Left renal pelvis (tissue), 4 donors: Measurements from ENCODE around the gene SHC1. TPM values are rescaled to one million over a fixed set of nuclear protein-coding genes. Genes with fewer than 3 reads are reported as not detected.

Experiments used
- DNase-seq, 4 donors: peaks; one replicate each; pipeline ENCODE4 v3.0.0-alpha.2; 2013; ENCODE audit warnings: low read depth in 4 of 4, low spot score in 3 of 4
- polyA plus RNA-seq, 4 donors: library from polyadenylated mRNA; unstranded; fragments of 120-200 nt; gene quantifications; one replicate each; pipeline ENCODE4 v1.2.1, GENCODE V29; 2013; ENCODE audit not compliant: insufficient read length in 4 of 4

SHC1 gene, protein sequence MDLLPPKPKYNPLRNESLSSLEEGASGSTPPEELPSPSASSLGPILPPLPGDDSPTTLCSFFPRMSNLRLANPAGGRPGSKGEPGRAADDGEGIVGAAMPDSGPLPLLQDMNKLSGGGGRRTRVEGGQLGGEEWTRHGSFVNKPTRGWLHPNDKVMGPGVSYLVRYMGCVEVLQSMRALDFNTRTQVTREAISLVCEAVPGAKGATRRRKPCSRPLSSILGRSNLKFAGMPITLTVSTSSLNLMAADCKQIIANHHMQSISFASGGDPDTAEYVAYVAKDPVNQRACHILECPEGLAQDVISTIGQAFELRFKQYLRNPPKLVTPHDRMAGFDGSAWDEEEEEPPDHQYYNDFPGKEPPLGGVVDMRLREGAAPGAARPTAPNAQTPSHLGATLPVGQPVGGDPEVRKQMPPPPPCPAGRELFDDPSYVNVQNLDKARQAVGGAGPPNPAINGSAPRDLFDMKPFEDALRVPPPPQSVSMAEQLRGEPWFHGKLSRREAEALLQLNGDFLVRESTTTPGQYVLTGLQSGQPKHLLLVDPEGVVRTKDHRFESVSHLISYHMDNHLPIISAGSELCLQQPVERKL
- 100 to 1,000 TPM in 1 of 4 donors, 10 to 100 TPM in 3; 79.2 to 119 (median 88.0) TPM for polyA plus RNA-seq

DNA sequence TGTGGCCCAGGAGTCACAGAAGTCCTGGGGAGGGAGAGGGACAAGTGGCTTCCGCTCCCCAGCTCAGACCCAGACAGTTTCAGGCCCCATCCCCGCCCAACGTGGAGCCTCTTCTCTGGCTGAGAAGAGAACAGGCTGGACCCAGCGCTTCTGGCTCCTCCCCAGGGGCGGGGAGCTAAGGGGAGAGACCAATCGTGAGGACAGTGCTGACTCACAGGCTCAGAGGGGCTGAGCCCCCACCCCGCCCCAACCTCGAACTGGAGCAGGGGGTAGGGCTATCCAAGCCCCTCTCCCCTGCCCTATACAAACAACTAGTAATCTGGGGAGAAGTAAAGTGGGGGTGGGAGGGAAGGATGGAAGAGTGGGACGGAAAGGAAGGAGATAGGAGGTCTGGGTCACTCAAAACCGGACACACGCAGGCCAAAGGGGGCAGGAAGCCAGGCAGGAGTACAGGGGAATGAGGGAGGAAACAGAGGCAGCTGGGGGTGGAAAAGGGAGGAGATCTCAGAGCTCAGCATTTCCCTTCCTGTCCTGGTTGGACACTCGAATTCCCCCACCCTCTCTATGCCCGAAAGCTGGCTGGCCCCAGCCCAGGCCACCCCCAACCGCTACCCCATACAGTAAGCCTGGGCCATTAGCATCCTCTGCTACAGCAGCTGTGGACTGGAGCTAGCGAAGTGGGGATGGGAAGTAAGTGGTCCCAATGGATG, at the start of gene SHC1:
Gene SHC1, minus strand, starts transcription at position 117 of the 710 bp plus-strand sequence. CDS start 221 bp downstream, outside the sequence.
- DNase-seq = peak in 3 of 4 donors; percentile 79 to 81 (median 79)

DNA sequence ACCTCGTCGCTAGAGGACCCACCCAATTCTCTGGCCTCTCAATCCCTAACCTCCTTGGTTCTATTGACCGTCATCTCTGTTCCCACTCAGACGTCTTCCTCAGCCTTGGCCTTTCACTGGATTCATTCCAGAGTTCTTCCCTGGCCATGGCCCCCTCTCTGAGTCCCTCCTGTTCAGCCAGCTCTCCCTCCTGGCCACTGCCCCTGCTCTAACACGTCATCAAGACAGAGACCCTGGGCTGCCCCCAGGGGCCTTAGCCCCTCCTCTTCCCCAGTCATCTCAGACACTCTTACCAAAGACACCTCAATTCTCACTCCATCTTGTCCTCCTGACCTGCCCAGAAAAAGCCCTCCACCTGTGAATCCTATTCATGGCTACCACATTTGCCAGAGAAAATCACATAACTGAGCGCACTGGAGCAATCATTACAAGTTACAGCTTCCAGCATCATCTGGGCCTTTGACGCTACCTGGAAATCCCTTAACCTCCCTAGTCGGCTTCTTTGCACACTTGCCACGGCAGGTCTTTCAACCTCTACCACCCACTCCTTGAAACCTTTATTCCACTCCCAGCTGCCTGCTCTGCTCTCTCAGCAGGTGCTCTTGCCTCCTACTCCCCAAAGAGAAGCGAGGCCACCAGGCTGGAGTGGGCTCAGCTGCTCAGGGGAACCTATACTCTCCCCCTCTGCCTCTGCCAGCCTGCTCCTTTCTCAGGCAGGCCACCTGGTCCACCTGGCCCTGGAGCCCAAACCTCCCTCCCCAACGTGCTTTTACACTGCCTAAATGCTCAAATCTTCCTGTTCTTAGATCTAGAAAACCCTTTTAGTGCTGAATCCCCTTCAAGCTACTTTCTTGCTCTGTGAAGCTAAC, 49.1 kb upstream of the SHC1 start:
- DNase-seq = no peak

DNA sequence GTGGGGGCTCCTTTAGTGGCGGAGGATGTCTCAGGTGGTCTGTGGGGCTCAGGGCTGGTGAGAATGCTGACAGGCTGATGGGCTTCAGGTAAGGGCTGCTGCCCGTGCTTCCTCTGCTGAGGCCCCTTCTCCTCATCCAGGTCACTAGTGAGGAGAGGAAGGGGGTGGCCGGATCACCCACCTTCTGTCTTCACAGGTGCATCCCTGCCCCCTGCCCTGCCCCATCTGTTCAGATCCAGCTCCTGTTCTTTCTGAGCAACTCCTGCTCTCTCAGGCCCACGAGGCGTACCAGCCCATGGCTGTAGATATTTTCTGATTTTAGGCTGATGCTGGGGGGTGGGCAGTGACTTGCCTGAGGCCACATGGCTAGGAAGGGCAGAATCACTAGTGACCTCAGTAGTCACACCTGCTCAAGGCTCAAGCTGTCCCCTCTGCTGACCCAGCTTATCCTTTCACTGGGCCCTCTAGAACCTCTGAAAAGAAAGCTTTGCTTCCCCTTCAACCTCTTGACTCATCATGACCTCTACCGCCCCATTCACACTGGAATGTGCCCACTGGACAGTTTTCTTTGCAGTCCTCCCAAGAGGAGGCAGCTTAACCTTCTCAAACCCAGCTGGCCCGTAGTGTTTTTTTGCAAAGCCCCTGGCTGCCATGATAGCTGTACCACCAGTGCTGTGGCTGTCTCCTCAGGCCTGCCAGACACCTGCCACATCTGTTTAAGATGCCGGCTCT, 48.2 kb upstream of the SHC1 start:
- DNase-seq = no peak

DNA sequence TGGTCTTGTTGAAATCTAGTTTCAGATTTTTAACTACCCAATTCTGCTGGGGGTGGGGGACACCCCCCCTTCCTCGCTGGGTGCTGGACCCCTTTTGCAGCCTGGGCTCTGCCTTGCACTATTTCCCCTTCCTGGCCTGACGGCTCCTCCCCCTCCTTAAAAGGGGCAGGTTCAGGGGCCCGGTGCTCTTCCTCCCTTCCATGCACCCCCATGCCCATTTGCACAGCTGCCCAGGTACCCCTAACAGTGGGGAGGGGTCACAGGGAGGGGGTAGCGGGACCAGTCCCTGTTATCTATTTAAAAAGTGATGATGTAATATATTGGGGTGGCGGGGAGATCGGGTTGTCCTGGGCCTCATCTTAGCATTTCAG, 47.4 kb upstream of the SHC1 start:
- no peak for DNase-seq

DNA sequence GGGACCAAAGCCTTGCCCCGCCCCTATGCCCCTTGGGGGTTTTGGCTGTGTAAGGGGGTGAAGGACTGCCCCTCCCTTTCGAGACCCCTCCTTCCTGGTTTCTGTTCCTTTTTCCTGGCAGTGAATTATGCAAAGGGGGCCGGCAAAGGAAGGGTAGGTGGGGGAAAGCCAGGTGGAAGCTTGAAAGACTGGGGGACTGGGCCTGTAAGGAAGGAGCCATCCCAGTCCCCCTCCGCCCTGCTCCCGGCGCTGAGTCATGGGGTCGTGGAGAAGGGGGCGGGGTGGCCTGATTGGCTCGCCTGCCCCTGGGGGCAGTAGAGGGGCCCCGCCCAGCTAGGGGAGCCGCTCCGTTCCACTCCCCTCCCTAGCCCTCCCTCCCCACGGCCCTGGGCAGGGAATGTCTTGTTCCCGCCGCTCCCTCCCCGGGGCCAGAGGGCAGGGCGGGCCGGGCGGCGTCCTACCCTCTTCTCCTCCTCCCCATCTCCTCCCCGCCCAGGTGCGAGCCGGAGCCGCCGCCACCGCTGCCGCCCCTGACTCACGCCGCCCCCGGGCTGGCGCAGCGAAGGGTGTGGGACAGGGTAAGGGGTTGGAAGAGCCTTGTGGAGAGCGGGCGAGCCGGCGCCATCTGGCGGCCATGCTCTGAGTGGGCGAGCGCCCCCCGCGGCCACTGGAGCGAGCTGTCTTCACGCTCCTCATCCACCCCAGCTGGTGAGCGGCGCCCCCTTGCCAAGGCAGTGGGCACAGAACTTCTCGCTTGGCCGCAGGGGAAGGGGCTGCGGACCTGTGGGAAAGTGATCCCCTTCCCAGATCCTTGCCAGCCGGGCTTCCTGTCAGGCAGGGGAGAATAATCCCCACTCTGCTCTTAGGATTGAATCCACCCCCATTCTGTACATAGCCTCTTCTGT, 46.7 kb upstream of the SHC1 start:
- DNase-seq = peak in 1 of 4 donors; percentile 77

DNA sequence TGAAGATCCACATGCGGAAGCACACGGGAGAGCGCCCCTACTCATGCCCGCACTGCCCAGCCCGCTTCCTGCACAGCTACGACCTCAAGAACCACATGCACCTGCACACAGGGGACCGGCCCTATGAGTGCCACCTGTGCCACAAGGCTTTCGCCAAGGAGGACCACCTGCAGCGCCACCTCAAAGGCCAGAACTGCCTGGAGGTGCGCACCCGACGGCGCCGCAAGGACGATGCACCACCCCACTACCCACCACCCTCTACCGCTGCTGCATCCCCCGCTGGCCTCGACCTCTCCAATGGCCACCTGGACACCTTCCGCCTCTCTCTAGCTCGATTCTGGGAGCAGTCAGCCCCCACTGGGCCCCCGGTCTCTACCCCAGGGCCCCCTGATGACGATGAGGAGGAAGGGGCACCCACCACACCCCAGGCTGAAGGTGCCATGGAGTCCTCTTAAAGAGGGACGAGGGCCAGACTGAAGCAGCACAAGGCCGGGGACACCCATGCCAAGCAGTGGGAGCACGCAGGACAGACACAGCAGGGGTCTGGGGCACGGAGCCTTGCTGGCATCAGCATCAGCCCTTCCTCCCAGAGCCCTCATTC, 45.8 kb upstream of the SHC1 start:
- no peak for DNase-seq

DNA sequence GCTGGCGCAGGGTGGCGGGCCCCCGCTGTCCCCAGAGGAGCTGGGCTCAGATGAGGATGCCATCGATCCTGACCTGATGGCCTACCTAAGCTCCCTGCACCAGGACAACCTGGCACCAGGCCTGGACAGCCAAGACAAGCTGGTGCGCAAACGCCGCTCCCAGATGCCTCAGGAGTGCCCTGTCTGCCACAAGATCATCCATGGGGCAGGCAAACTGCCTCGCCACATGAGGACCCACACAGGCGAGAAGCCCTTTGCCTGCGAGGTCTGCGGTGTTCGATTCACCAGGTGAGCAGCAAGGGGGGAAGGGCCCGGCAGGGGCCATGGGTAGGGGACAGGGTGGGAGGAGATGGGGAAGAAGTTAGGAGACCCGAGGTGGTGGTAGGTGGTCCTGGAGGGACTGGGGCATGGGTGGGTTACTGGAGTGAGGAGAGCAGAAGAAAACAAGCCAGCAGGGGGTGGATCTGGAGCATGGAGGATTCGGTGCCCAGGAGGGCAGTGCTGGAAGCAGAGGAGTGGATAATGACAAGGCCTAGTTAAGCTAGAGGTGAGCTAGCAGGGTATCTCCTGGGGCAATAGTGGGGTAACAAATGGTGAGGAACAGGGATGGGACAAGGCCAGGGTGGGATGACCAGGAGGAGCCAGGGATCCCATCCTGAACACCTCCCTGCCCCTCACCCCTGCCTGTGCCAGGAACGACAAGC, 45.1 kb upstream of the SHC1 start:
- DNase-seq = no peak

DNA sequence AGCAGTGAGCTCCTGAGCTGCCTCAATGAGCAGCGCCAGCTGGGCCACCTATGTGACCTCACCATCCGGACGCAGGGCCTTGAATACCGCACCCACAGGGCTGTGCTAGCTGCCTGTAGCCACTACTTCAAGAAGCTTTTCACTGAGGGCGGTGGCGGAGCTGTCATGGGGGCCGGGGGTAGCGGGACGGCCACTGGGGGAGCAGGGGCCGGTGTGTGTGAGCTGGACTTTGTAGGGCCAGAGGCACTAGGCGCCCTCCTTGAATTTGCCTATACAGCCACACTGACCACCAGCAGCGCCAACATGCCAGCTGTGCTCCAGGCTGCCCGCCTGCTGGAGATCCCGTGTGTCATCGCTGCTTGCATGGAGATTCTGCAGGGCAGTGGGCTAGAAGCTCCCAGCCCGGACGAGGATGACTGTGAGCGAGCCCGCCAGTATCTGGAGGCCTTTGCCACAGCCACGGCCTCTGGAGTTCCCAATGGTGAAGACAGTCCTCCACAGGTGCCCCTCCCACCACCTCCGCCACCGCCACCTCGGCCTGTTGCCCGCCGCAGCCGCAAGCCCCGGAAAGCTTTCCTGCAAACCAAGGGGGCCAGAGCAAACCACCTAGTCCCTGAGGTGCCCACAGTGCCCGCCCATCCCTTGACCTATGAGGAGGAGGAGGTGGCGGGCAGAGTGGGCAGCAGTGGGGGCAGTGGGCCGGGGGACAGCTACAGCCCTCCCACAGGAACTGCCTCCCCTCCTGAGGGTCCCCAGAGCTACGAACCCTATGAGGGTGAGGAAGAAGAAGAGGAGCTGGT, 44.4 kb upstream of the SHC1 start:
- DNase-seq = no peak

DNA sequence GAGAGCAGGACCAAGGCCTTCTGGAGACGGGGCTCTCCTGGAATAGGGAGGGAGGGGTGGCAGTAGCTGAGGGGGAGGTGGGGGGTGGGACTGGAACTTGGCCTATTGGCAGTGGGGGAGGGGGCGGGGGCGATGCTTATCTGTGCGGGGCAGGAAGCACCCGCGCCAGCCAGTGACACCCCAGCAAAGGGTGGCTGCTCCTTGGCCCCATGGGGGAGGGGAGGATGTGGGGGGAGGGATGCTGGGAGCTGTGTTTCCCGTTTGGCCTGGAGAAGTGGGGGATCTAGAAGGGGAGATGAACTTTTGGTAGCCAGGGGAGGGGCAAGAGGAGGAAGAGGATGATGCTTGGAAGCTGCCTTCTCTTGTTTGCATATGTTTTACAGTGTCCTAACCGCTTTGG, 43.1 kb upstream of the SHC1 start:
- no peak for DNase-seq

DNA sequence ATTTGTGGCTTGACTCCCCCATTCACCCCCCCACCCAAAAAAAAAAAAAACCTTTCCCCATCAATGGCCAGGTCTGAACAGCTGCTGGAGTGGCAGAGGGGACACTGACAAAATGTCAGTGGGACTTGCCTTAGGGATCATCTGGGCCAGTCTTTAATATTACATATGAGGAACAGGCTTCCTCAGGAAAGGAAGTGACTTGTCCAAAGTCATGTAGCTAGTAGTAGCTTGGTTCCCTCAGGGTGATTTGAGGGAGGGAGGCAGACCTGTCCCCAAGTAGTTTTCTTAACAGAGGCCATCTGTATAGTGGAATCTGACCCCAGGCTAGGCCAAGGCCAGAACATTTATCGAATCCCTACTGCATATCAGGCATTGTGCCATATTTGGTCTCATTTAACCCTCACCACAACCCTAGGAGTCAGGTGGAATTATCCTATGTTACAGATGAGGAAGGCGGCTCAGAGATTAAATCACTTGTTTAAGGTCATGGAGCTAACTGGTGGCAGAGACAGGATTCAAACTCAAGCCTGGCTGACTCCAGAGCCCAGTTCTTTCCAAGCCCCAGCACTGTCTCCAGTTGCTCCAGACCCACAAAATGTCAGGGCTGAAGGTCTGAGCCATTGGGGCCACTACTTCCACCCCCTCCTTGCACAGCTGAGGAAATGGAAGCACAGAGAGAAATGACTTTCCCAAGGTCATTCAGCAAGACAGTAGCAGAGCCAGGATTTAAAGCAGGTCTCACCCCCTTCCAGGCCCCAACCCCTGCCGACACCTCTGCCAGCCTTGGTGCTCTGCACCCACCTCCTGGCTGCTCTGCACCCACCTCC, 42.4 kb upstream of the SHC1 start:
- no peak for DNase-seq

DNA sequence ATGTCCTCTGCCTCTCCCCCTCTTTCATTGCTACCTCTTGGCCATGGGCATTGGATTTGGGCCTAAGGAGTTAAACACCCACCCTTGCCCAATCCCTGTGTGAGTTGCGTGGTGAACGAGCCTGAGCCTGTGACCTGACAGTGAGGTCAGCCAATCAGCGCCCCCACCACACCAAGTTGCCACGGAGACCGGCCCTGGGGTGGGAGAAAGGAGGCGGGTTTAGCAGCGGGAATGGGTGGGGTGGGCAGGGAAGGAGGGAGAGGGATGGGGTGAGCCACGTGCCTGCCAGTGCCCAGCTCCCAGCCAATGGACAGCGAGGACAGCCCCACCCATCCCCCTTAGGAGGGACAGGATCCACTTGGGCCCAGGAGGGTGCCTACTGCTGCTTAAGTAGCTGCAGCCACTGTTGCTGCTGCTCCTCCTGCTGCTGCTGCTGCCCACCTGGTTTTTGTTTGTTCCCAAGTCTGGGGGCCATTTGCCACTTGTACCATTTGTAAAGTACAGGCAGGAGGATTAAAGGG, 41.5 kb upstream of the SHC1 start:
- no peak for DNase-seq

DNA sequence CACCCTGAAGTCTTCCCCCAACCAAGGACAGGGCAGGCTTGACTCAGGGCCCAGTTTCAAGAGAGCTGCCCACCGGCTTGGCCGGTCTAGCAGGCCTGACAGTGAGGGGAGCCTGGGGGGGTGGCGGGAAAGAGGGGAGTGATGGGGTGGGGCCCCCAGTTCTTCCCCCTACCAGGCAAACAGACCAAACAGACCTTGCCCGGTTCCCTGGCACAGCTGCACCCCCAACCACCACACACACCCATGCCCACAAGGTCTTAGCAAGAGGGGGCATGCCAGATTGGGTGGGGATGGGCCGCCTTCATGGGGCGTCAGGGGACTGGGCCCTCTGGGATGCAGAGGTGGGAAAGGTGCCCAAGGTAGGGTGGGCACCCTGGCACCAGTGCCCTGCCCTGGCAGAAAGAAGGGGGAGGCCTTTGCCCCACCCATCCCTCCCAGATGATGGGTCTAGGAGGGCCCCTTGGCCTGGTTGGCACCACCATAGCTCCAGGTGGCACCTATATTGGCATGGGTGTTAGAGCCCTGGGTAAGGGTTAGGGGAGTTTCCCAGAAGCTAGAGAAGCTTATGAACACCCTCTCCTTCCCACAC, 41.0 kb upstream of the SHC1 start:
- DNase-seq = no peak

DNA sequence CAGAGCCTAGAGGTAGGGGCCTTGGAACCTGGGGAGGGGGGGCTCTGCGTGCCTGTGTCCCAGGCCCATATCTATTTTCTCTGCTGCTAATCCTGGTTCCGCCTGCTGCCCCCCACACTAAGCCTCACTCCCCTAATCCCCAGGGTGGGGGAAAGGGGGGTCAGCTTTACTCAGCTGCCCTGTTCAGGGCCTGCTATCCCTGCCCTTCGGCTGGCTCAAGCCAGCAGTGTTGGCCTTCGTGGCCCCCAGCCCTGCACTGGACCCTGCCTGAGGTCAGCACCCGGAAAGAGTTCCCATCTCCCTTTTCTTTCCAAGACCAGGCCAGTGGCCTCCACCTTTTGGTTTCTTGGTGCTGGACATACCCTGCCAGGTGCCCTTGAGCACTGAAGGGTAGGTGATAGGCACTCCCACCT, 40.5 kb upstream of the SHC1 start:
- no peak for DNase-seq

DNA sequence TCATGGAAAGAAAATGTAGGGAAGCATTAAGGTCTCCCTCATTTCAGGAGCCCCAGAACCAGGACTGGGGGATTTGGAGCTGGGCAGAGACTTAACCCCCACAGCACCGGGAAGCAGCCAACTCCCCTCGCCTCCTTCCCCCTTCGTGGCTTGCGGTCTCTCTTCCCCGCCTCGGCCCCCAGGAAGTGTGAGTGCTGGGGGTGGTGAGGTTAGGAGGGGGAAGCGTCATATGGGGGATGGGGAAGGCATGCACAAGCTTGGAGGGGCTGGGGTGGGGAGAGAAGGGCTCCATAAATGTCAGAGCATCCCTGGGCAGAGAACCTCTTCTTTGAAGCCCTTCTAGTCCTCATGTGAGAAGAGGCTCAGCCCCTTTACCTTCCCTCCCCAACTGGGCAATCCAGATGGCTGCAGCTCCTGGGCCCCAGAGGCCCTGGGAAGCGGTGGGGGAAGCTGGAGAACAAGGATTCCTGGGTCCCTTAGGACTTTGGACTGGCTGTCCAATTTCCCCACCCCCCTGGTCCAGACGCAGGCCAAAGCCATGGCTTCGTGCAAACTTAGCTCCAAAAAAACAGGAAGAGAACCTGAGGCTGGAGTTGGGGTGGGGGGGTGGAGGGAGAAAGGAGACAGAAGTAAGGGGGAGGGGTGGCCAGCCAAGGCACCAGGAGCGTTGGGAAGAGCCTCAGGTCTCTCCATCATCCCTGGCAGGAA, 39.8 kb upstream of the SHC1 start:
- DNase-seq = no peak

DNA sequence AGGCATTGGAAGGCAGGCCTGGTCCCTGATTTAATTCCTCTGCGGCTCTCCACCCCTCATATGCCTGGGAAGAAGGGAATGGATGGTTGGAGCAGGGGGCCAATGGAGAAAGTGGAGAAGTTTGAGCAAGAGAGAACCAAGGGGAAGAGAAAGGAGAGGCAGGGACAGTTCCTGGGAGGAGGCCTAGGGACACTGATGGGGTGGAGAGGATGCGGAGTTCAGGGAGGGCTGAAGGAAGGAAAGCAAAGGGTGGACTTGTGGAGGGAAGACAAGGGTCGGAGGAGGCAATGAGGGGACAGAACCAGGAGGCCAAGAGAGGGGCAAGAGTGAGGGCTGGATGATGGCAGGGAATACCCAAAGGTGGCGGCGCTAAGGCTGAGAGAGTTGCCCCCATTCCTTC, 39.2 kb upstream of the SHC1 start:
- no peak for DNase-seq
